Tibial artery (tissue), 4 donors: ENCODE data around the gene TRMT5.

Experiments used
- DNase-seq, 2 donors: peaks; one replicate each; pipeline ENCODE4 v3.0.0-alpha.2; 2019
- H3K27ac ChIP-seq, 2 donors: fragments of 200-600 bp; sonication (generic) in 1 of 2; 1 replicate in 1 of 2; 2 replicates in 1 of 2; pipeline ENCODE4 v1.5.1; 2018 to 2019; ENCODE audit warnings: mild to moderate bottlenecking in 1 of 2
- H3K27me3 ChIP-seq, 2 donors: fragments of 200-600 bp; sonication (generic) in 1 of 2; one replicate each; pipeline versions ENCODE4 v1.5.1 to v1.6.0; 2016 to 2019
- H3K36me3 ChIP-seq, 3 donors: fragments of 200-600 bp; sonication (generic) in 2 of 3; one replicate each; pipeline ENCODE4 v1.5.1; 2016 to 2019; ENCODE audit warnings: mild to moderate bottlenecking in 2 of 3
- H3K4me1 ChIP-seq, 4 donors: fragments of 200-600 bp; sonication (generic) in 2 of 4; 1 replicate in 3 of 4; 2 replicates in 1 of 4; pipeline ENCODE4 v1.5.1; 2016 to 2019
- H3K4me3 ChIP-seq, 2 donors: fragments of 200-600 bp; sonication (generic) in 1 of 2; 1 replicate in 1 of 2; 2 replicates in 1 of 2; pipeline ENCODE4 v1.5.1; 2018 to 2019; ENCODE audit warnings: mild to moderate bottlenecking in 2 of 2
- H3K9me3 ChIP-seq, 3 donors: fragments of 200-600 bp; sonication (generic) in 1 of 3; one replicate each; pipeline ENCODE4 v1.5.1; 2016 to 2019
- CTCF ChIP-seq, 2 experiments: fragments of 200-600 bp in 1 of 2; fragments of 450-650 bp in 1 of 2; IDR thresholded peaks; one replicate each; pipeline ENCODE4 v1.5.1; 2017 to 2019; ENCODE audit warnings: antibody characterized with exemption in 2 of 2, mild to moderate bottlenecking in 1 of 2, moderate library complexity in 1 of 2
- intact Hi-C: fragments of 100-400 bp; cut with DNase I; formaldehyde crosslinking; loops from one replicate; pipeline ENCODE4 v1.15.0; 2023; ENCODE audit warnings: low total_unique reads

TRMT5 gene

DNA sequence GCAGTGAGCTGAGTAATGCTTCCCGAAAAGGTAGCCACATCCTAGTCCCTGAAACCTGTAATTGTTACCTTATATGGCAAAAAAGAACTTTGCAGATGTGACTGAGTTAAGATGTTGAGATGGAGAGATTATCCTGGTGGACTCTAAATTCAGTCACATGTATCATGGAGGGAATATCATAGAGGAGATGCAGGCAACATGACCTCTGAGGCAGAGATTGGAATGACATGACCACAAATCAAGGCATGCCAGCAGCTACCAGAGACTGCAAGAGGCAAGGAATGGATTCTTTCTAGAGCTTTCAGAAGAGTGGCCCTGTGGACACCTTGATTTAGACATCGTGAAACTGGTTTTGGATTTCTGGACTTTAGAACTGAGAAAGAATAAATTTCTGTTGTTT lies 18.7 kb upstream of the TRMT5 start:
- TF ChIP-seq CTCF (IDR thresholded peaks at IDR 0.05): no peak
- H3K36me3 ChIP-seq: peaks cover 8 to 17% (median 11%) of the 10 kb centered on the region in 3 donors
- DNase-seq: no peak
- H3K27me3 ChIP-seq: no peaks in the 10 kb centered on the region
- H3K9me3 ChIP-seq: no peaks in the 10 kb centered on the region
- intact Hi-C loops: no loop called here
- no peaks in the 10 kb centered on the region for H3K4me1 ChIP-seq
- H3K4me3 ChIP-seq: no peak overlapping the region
- H3K27ac ChIP-seq: no peak overlapping the region

GRCh38 chr14:60998617-60999016 lies 17.7 kb upstream of the TRMT5 start:
- DNase-seq: no peak
- H3K27me3 ChIP-seq: no peaks in the 10 kb centered on the region

GRCh38 chr14:60989599-60989998 lies 8.7 kb upstream of the TRMT5 start:
- Histone ChIP-seq H3K4me3 (no peak overlapping the region), H3K36me3 (peaks cover 36 to 62% (median 38%) of the 10 kb centered on the region in 3 donors), H3K4me1 (no peaks in the 10 kb centered on the region), H3K27ac (no peak overlapping the region), H3K27me3 (no peaks in the 10 kb centered on the region), H3K9me3 (no peaks in the 10 kb centered on the region)
- intact Hi-C loops: no loop called here
- no peak for DNase-seq
- no peak for TF ChIP-seq CTCF (IDR thresholded peaks at IDR 0.05)

More at GRCh38 chr14:60998617-60999016, 17.7 kb upstream of the TRMT5 start:
- no peak for TF ChIP-seq CTCF (IDR thresholded peaks at IDR 0.05)
- Histone ChIP-seq H3K27ac (no peak overlapping the region), H3K4me3 (no peak overlapping the region), H3K4me1 (no peaks in the 10 kb centered on the region), H3K36me3 (peaks cover 8 to 16% (median 14%) of the 10 kb centered on the region in 3 donors), H3K9me3 (no peaks in the 10 kb centered on the region)
- intact Hi-C loops: no loop called here

DNA sequence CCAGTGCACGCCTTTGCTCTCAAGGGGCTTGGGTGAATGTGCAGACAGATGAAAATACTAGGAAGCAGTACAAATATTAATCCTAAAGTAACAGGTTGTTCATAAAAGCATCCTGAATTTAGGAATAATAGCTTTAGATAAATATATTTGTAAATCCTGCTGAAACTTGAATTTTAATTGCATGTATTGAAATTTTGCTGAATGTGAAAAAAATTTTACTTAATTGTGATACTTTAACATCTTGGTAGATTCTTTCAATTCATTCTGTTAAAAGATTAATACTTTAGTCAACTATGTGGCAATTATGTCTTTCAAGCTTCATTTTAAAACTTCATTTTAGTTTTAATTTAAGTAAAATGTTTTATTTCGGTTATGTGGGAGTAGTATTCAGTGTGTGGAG lies 5.6 kb upstream of the TRMT5 start:
- intact Hi-C loops: no loop called here
- TF ChIP-seq CTCF (IDR thresholded peaks at IDR 0.05): no peak
- H3K4me1 ChIP-seq: peaks cover 0 to 19% (median 12%) of the 10 kb centered on the region in 4 donors
- H3K36me3 ChIP-seq: peaks cover 22 to 50% (median 27%) of the 10 kb centered on the region in 3 donors
- H3K9me3 ChIP-seq: no peaks in the 10 kb centered on the region
- H3K4me3 ChIP-seq: no peak overlapping the region
- H3K27ac ChIP-seq: no peak overlapping the region
- DNase-seq: no peak
- no peaks in the 10 kb centered on the region for H3K27me3 ChIP-seq

DNA sequence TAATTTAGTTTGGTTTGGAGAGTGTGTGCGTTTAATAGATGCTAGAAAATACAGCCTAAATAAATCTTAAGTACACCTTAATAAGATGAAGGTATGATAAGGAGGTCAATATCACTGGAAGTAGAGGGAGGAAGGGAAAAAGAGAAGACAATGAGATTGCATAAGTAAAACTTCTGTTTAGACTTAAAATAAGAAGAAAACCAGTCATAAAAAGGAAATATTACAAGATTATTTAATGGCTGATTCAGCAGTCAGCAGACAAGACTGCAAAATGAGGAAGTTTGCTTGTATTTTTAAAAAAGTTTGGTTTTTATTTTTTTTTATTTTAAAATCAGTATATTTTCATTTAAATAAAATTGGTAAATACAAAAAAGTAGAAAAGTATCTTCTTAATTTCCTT lies 3.3 kb upstream of the TRMT5 start:
- no peak for TF ChIP-seq CTCF (IDR thresholded peaks at IDR 0.05)
- Histone ChIP-seq H3K27ac (no peak overlapping the region), H3K36me3 (peaks cover 17 to 29% (median 18%) of the 10 kb centered on the region in 3 donors), H3K9me3 (no peaks in the 10 kb centered on the region), H3K4me3 (no peak overlapping the region), H3K4me1 (peaks cover 0 to 31% (median 15%) of the 10 kb centered on the region in 4 donors), H3K27me3 (no peaks in the 10 kb centered on the region)
- intact Hi-C loops: no loop called here
- DNase-seq: no peak
